A549 treated with GW870086 at 1 μM for 4 hours (cell line): ENCODE data around the gene CSAD. TPM values are rescaled to one million over a fixed set of nuclear protein-coding genes. Genes with fewer than 3 reads are reported as not detected.

ENCODE experiments used
- total RNA-seq: library from RNA; stranded (reverse); fragments of 200-300 nt; extraction: Qiagen RNA extraction; gene quantifications from 5 replicates; pipeline ENCODE4 v1.2.3, GENCODE V29; 2022; ENCODE audit warnings: low read depth

The CSAD gene
- 5.2 to 8.0 TPM (median 7.6 TPM) in 5 replicates for total RNA-seq

GRCh38 chr12:53180220-53180930, at the start of gene CSAD, which contains the start of gene ZNF740:
Gene CSAD (minus strand): TSS chr12:53180925. CDS start chr12:53173470, 7,455 bp downstream.
Gene ZNF740 (plus strand): TSS chr12:53180722. CDS start chr12:53181984, 1,262 bp downstream.

GRCh38 chr12:53207042-53207441, 26.3 kb upstream of the CSAD start, which contains the start of gene ITGB7:
Gene ITGB7 (minus strand): TSS chr12:53207251. CDS start chr12:53200443, 6,808 bp downstream.

Other genes with a start within 250 kb of the CSAD start
- gene KRT18, start 231.8 kb downstream of the CSAD start, total RNA-seq, result 2,631 to 3,100 TPM (median 2,917 TPM) in 5 replicates
- gene EIF4B, start 174.5 kb downstream of the CSAD start, total RNA-seq, result 216 to 371 TPM (median 266 TPM) in 5 replicates
- gene TNS2, start 130.9 kb downstream of the CSAD start, total RNA-seq, result 31.3 to 48.7 TPM (median 41.7 TPM) in 5 replicates
- gene SPRYD3, start 101.5 kb downstream of the CSAD start, total RNA-seq, result 33.3 to 38.4 TPM (median 35.7 TPM) in 5 replicates
- 155 to 267 TPM (median 231 TPM) in 5 replicates for gene IGFBP6, start 83.3 kb downstream of the CSAD start, total RNA-seq
- 0.06 to 0.44 TPM (median 0.40 TPM) in 5 replicates for gene SOAT2, start 77.4 kb downstream of the CSAD start, total RNA-seq
- 12.9 to 17.1 TPM (median 15.4 TPM) in 5 replicates for gene ZNF740, start 203 bp downstream of the CSAD start, total RNA-seq
- gene ITGB7, start 26.3 kb upstream of the CSAD start, total RNA-seq, result 0.29 to 0.63 TPM (median 0.42 TPM) in 5 replicates
- gene RARG, start 51.3 kb upstream of the CSAD start, total RNA-seq, result 20.4 to 27.6 TPM (median 24.0 TPM) in 5 replicates
- 14.8 to 21.4 TPM (median 18.5 TPM) in 5 replicates for gene ESPL1, start 87.4 kb upstream of the CSAD start, total RNA-seq
- 489 to 606 TPM (median 503 TPM) in 5 replicates for gene PFDN5, start 114.6 kb upstream of the CSAD start, total RNA-seq
- gene MYG1, start 118.8 kb upstream of the CSAD start, total RNA-seq, result 73.5 to 107 TPM (median 90.2 TPM) in 5 replicates
- gene AAAS, start 140.7 kb upstream of the CSAD start, total RNA-seq, result 74.5 to 81.6 TPM (median 77.1 TPM) in 5 replicates
- gene SP7, start 155.4 kb upstream of the CSAD start, total RNA-seq, result 0.08 to 0.10 TPM (median 0.10 TPM) in 3 of 5 replicates, not detected in the others
- 17.8 to 24.0 TPM (median 21.8 TPM) in 5 replicates for gene SP1, start 199.3 kb upstream of the CSAD start, total RNA-seq
- gene AMHR2, start 242.9 kb upstream of the CSAD start, total RNA-seq, result 0.75 to 1.9 TPM (median 1.1 TPM) in 5 replicates